Thyroid gland (tissue), 4 donors: Measurements from ENCODE around the gene CDC6.

Experiments
- CTCF ChIP-seq, 6 experiments: fragments of 200-600 bp in 3 of 6; fragments of 450-650 bp in 3 of 6; sonication (generic) in 3 of 6; IDR thresholded peaks; one replicate each; pipeline ENCODE4 v1.5.1; 2016 to 2019; ENCODE audit warnings: antibody characterized with exemption in 6 of 6, mild to moderate bottlenecking in 2 of 6, inconsistent platforms in 1 of 6, moderate library complexity in 1 of 6
- POLR2A ChIP-seq, 2 donors: fragments of 450-650 bp; IDR thresholded peaks; one replicate each; pipeline ENCODE4 v1.6.1; 2017; ENCODE audit warnings: antibody characterized with exemption in 2 of 2, mild to moderate bottlenecking in 2 of 2, moderate library complexity in 1 of 2

- TF ChIP-seq CTCF (IDR thresholded peaks at IDR 0.05), result no peak
- TF ChIP-seq POLR2A (IDR thresholded peaks at IDR 0.05), result no peak
Measured at GRCh38 chr17:40293363-40293762, 5.7 kb downstream of the CDC6 start.
